ENCODE results near the gene KIF3A.

- TF ChIP-seq, protein P1, sequence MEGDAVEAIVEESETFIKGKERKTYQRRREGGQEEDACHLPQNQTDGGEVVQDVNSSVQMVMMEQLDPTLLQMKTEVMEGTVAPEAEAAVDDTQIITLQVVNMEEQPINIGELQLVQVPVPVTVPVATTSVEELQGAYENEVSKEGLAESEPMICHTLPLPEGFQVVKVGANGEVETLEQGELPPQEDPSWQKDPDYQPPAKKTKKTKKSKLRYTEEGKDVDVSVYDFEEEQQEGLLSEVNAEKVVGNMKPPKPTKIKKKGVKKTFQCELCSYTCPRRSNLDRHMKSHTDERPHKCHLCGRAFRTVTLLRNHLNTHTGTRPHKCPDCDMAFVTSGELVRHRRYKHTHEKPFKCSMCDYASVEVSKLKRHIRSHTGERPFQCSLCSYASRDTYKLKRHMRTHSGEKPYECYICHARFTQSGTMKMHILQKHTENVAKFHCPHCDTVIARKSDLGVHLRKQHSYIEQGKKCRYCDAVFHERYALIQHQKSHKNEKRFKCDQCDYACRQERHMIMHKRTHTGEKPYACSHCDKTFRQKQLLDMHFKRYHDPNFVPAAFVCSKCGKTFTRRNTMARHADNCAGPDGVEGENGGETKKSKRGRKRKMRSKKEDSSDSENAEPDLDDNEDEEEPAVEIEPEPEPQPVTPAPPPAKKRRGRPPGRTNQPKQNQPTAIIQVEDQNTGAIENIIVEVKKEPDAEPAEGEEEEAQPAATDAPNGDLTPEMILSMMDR (IDR thresholded peaks at IDR 0.05): no peak
- TF ChIP-seq POLR2A (IDR thresholded peaks at IDR 0.05): no peak
- no peak for TF ChIP-seq POLR2AphosphoS5 (IDR thresholded peaks at IDR 0.05)
These were observed 66.3 kb downstream of the KIF3A start for GRCh38 chr5:132671000-132671399.

Measured in prostate gland (tissue), 2 donors.